Fibroblast of upper back skin (primary cell): ENCODE results near the gene TMEM171.

Experiments used
- DNase-seq: peaks from one replicate; pipeline ENCODE4 v3.0.0-alpha.2; 2013

Gene TMEM171

GRCh38 chr5:73122875-73123810 lies 2.8 kb downstream of the TMEM171 start:
- peak; percentile 73 for DNase-seq

- DNase-seq = no peak
These were observed 4.9 kb downstream of the TMEM171 start for GRCh38 chr5:73125289-73125688.

GRCh38 chr5:73126381-73126780 lies 6.0 kb downstream of the TMEM171 start:
- DNase-seq = no peak

- DNase-seq = no peak
These were observed 6.6 kb downstream of the TMEM171 start for GRCh38 chr5:73126957-73127356.

- DNase-seq = no peak
These were observed 8.8 kb downstream of the TMEM171 start for GRCh38 chr5:73129143-73129542.

GRCh38 chr5:73130811-73131210 lies 10.4 kb downstream of the TMEM171 start:
- no peak for DNase-seq

- DNase-seq = no peak
These were observed 11.5 kb downstream of the TMEM171 start for GRCh38 chr5:73131711-73132425.

- no peak for DNase-seq
These were observed 12.4 kb downstream of the TMEM171 start for GRCh38 chr5:73132759-73133158.

GRCh38 chr5:73135021-73135420 lies 14.6 kb downstream of the TMEM171 start:
- DNase-seq = peak; percentile 40

- DNase-seq = peak; percentile 76
These were observed 15.2 kb downstream of the TMEM171 start for GRCh38 chr5:73135429-73136054.

GRCh38 chr5:73136055-73136562 lies 15.7 kb downstream of the TMEM171 start:
- DNase-seq = peak; percentile 82

- DNase-seq = no peak
These were observed 17.5 kb downstream of the TMEM171 start for GRCh38 chr5:73137563-73138530.

GRCh38 chr5:73139485-73139884 lies 19.1 kb downstream of the TMEM171 start:
- no peak for DNase-seq

GRCh38 chr5:73140801-73141200 lies 20.4 kb downstream of the TMEM171 start:
- DNase-seq = no peak

GRCh38 chr5:73142035-73142434 lies 21.7 kb downstream of the TMEM171 start:
- no peak for DNase-seq

- DNase-seq = no peak
These were observed 23.3 kb downstream of the TMEM171 start for GRCh38 chr5:73143716-73144115.

- DNase-seq = no peak
These were observed 29.2 kb downstream of the TMEM171 start for GRCh38 chr5:73149540-73149939.

- no peak for DNase-seq
These were observed 30.5 kb downstream of the TMEM171 start for GRCh38 chr5:73150876-73151275.

- peak; percentile 71 for DNase-seq
These were observed 31.5 kb downstream of the TMEM171 start for GRCh38 chr5:73151766-73152410.

- DNase-seq = no peak
These were observed 32.3 kb downstream of the TMEM171 start for GRCh38 chr5:73152411-73153388.
